HepG2 (cell line): ENCODE data around the gene DUS3L. TPM values are rescaled to one million over a fixed set of nuclear protein-coding genes. Genes with fewer than 3 reads are reported as not detected.

ENCODE experiments used
- AGO2 ChIP-seq: fragments of 200-400 bp; formaldehyde crosslinking; optimal IDR thresholded peaks from 2 replicates; pipeline ENCODE3; 2017; ENCODE audit warnings: mild to moderate bottlenecking, low read depth, low read length, moderate library complexity
- AHR ChIP-seq: IDR thresholded peaks from 2 replicates; pipeline ENCODE4 v1.6.1; 2018; ENCODE audit warnings: missing genetic modification reagents, missing compliant biosample characterization
- FOXA3 ChIP-seq: IDR thresholded peaks from 2 replicates; pipeline ENCODE4 v1.6.1; 2016; ENCODE audit warnings: missing genetic modification reagents, missing compliant biosample characterization
- HNF4G ChIP-seq, 2 experiments: sonication (generic) in 1 of 2; formaldehyde crosslinking in 1 of 2; IDR thresholded peaks; 2 replicates each; pipeline versions ENCODE4 v1.4.0 to v1.6.1; 2011 to 2020; ENCODE audit warnings: borderline replicate concordance in 2 of 2, low read depth in 2 of 2, mild to moderate bottlenecking in 2 of 2, low read length in 1 of 2, missing genetic modification reagents in 1 of 2, moderate library complexity in 1 of 2
- MAFF ChIP-seq: IDR thresholded peaks from 2 replicates; pipeline ENCODE4 v1.6.1; 2011; ENCODE audit warnings: low read depth, low read length, improper control_type of control experiment
- PHB2 ChIP-seq: fragments of 450-650 bp; IDR thresholded peaks from 2 replicates; pipeline ENCODE4 v1.6.1; 2018; ENCODE audit not compliant: partially characterized antibody
- RAD21 ChIP-seq: fragments of 450-650 bp; formaldehyde crosslinking; IDR thresholded peaks from 2 replicates; pipeline ENCODE4 v1.5.0; 2020; ENCODE audit warnings: mild to moderate bottlenecking
- RFX1 ChIP-seq: fragments of 450-650 bp; IDR thresholded peaks from 2 replicates; pipeline ENCODE4 v1.6.1; 2017
- SIX1 ChIP-seq: sonication (generic); formaldehyde crosslinking; IDR thresholded peaks from 2 replicates; pipeline ENCODE4 v1.4.0; 2020; ENCODE audit warnings: missing genetic modification reagents, borderline replicate concordance
- SRY ChIP-seq: sonication (generic); formaldehyde crosslinking; IDR thresholded peaks from 2 replicates; pipeline ENCODE4 v1.8.0; 2022; ENCODE audit warnings: mild to moderate bottlenecking, missing genetic modification reagents
- TEAD3 ChIP-seq: optimal IDR thresholded peaks from 2 replicates; pipeline ENCODE3; 2016; ENCODE audit warnings: borderline replicate concordance
- YY1 ChIP-seq: IDR thresholded peaks from 2 replicates; pipeline ENCODE4 v1.6.1; 2011; ENCODE audit warnings: low read length, low read depth, moderate library complexity, mild to moderate bottlenecking; ENCODE audit not compliant: insufficient read depth, insufficient replicate concordance
- ZFP36L1 ChIP-seq: sonication (generic); formaldehyde crosslinking; IDR thresholded peaks from 2 replicates; pipeline ENCODE4 v1.8.0; 2022; ENCODE audit warnings: mild to moderate bottlenecking, missing genetic modification reagents, moderate library complexity
- ZFY ChIP-seq: sonication (generic); formaldehyde crosslinking; IDR thresholded peaks from 2 replicates; pipeline ENCODE4 v1.4.0; 2020; ENCODE audit warnings: missing genetic modification reagents
- ZNF207 ChIP-seq: fragments of 450-650 bp; IDR thresholded peaks from 2 replicates; pipeline ENCODE4 v1.6.1; 2016; ENCODE audit warnings: antibody characterized with exemption, borderline replicate concordance
- ZNF446 ChIP-seq: sonication (generic); formaldehyde crosslinking; IDR thresholded peaks from 2 replicates; pipeline ENCODE4 v1.5.0; 2020; ENCODE audit warnings: mild to moderate bottlenecking, missing genetic modification reagents
- ZNF687 ChIP-seq: sonication (generic); formaldehyde crosslinking; IDR thresholded peaks from 2 replicates; pipeline ENCODE4 v1.5.1; 2020; ENCODE audit warnings: mild to moderate bottlenecking, missing genetic modification reagents, moderate library complexity
- ZNF720 ChIP-seq: sonication (generic); formaldehyde crosslinking; IDR thresholded peaks from 2 replicates; pipeline ENCODE4 v1.4.0; 2020; ENCODE audit warnings: missing genetic modification reagents
- ZSCAN22 ChIP-seq: sonication (generic); formaldehyde crosslinking; IDR thresholded peaks from 2 replicates; pipeline ENCODE4 v1.4.0; 2020; ENCODE audit warnings: mild to moderate bottlenecking, missing genetic modification reagents
- polyA plus RNA-seq, 8 experiments: library from polyadenylated mRNA; depleted of rRNA in 3 of 8; stranded (reverse) in 7 of 8; unstranded in 1 of 8; fragments of >200 nt; fragmentation: Illumina TruSeq in 4 of 8; extraction: Trizol in 4 of 8; gene quantifications; 2 replicates each; pipeline versions ENCODE4 v1.2.1 to v1.2.3, GENCODE V29; 2011 to 2016; ENCODE audit warnings: low read depth in 4 of 8, missing spikeins in 1 of 8, mixed read lengths in 1 of 8; ENCODE audit not compliant: insufficient read depth in 1 of 8
- total RNA-seq, 5 experiments: library from RNA; depleted of rRNA; stranded (reverse); fragments of >200 nt; fragmentation: Illumina TruSeq; extraction: Trizol; gene quantifications; 2 replicates each; pipeline ENCODE4 v1.2.3, GENCODE V29; 2016; ENCODE audit warnings: low read depth in 1 of 5
- TF ChIP-seq, protein P1 (sequence below): sonication (generic); formaldehyde crosslinking; IDR thresholded peaks from 2 replicates; pipeline ENCODE4 v1.4.0; 2020; ENCODE audit warnings: missing genetic modification reagents
- TF ChIP-seq, protein P2 (sequence below): sonication (generic); formaldehyde crosslinking; IDR thresholded peaks from 2 replicates; pipeline ENCODE4 v1.5.0; 2020; ENCODE audit warnings: missing genetic modification reagents
- TF ChIP-seq, protein P3 (sequence below): sonication (generic); formaldehyde crosslinking; IDR thresholded peaks from 2 replicates; pipeline ENCODE4 v1.5.0; 2020; ENCODE audit warnings: mild to moderate bottlenecking, low read depth, missing genetic modification reagents, borderline replicate concordance

The DUS3L gene
- total and polyA plus RNA-seq, 2 of the 13 experiments (the other 11 are each of a cell fraction or from before 2014, with no cell fraction given), result 13.3 to 25.1 TPM

GRCh38 chr19:5827891-5828660 lies 37.1 kb upstream of the DUS3L start (continued):
- TF ChIP-seq HNF4G (IDR thresholded peaks at IDR 0.05; ENCODE audit: borderline replicate concordance, low read depth, low read length) (peak; percentile 23; the same call in 1 of the 2 replicates), HNF4G (CRISPR knock-in tag; IDR thresholded peaks at IDR 0.05; ENCODE audit: borderline replicate concordance, low read depth) (peak; percentile 39; the same call in 1 of the 2 replicates), AGO2 (peak; percentile 96), FOXA3 (CRISPR knock-in tag) (peak; percentile 64), ZFP36L1 (CRISPR knock-in tag) (0 out of 2 replicates have a peak, but pooled peaks have one; percentile 78), ZNF446 (CRISPR knock-in tag) (no peak), ZNF207 (no peak), ZFY (CRISPR knock-in tag) (peak; percentile 81), SIX1 (peak; percentile 34; the same call in 1 of the 2 replicates), PHB2 (no peak), MAFF (no peak), ZSCAN22 (CRISPR knock-in tag) (no peak), ZNF720 (no peak), AHR (CRISPR knock-in tag) (peak; percentile 90), SRY (peak; percentile 82; the same call in 1 of the 2 replicates), TEAD3 (CRISPR knock-in tag) (peak; percentile 70), YY1 (peak; percentile 66), RAD21 (CRISPR knock-in tag) (peak; percentile 8; the same call in 1 of the 2 replicates), RFX1 (no peak), ZNF687 (peak; percentile 95)
- TF ChIP-seq, protein P1, sequence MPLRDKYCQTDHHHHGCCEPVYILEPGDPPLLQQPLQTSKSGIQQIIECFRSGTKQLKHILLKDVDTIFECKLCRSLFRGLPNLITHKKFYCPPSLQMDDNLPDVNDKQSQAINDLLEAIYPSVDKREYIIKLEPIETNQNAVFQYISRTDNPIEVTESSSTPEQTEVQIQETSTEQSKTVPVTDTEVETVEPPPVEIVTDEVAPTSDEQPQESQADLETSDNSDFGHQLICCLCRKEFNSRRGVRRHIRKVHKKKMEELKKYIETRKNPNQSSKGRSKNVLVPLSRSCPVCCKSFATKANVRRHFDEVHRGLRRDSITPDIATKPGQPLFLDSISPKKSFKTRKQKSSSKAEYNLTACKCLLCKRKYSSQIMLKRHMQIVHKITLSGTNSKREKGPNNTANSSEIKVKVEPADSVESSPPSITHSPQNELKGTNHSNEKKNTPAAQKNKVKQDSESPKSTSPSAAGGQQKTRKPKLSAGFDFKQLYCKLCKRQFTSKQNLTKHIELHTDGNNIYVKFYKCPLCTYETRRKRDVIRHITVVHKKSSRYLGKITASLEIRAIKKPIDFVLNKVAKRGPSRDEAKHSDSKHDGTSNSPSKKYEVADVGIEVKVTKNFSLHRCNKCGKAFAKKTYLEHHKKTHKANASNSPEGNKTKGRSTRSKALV (CRISPR knock-in tag), result no peak
- TF ChIP-seq, protein P2, sequence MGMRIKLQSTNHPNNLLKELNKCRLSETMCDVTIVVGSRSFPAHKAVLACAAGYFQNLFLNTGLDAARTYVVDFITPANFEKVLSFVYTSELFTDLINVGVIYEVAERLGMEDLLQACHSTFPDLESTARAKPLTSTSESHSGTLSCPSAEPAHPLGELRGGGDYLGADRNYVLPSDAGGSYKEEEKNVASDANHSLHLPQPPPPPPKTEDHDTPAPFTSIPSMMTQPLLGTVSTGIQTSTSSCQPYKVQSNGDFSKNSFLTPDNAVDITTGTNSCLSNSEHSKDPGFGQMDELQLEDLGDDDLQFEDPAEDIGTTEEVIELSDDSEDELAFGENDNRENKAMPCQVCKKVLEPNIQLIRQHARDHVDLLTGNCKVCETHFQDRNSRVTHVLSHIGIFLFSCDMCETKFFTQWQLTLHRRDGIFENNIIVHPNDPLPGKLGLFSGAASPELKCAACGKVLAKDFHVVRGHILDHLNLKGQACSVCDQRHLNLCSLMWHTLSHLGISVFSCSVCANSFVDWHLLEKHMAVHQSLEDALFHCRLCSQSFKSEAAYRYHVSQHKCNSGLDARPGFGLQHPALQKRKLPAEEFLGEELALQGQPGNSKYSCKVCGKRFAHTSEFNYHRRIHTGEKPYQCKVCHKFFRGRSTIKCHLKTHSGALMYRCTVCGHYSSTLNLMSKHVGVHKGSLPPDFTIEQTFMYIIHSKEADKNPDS (CRISPR knock-in tag), result no peak
- TF ChIP-seq, protein P3, sequence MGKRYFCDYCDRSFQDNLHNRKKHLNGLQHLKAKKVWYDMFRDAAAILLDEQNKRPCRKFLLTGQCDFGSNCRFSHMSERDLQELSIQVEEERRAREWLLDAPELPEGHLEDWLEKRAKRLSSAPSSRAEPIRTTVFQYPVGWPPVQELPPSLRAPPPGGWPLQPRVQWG (CRISPR knock-in tag), result no peak
